ENCODE data around the gene MAGEA11. TPM values are rescaled to one million over a fixed set of nuclear protein-coding genes. Genes with fewer than 3 reads are reported as not detected.

The MAGEA11 gene
- total and polyA plus RNA-seq, 2 of the 8 experiments (the other 6 are each of a cell fraction or from before 2014, with no cell fraction given) = not detected

- FAIRE-seq = no peak
- TF ChIP-seq SAP30 (IDR thresholded peaks at IDR 0.05; ENCODE audit: insufficient read depth, insufficient replicate concordance, low read length) = no peak
- no peak for TF ChIP-seq CREB1 (IDR thresholded peaks at IDR 0.05)
- TF ChIP-seq MAX (IDR thresholded peaks at IDR 0.05) = no peak
- TF ChIP-seq KDM5A (IDR thresholded peaks at IDR 0.05; ENCODE audit: low read length) = no peak
- POLR2A ChIA-PET (ENCODE audit: partially characterized antibody) = no interaction called here
Measured at GRCh38 chrX:149758068-149758714, 46.3 kb downstream of the MAGEA11 start.

More at GRCh38 chrX:149758068-149758714, 46.3 kb downstream of the MAGEA11 start:
- CTCF ChIA-PET (ENCODE audit: partially characterized antibody) = no interaction called here
- H3K9me3 ChIP-seq (ENCODE audit: insufficient read depth in 2 of 2, low read depth in 1 of 2, low read length in 1 of 2) = no peaks in the 10 kb centered on the region; a peak in 1 of 4 replicates
- no peak overlapping the region for H2BK120ac ChIP-seq (replicated peaks; ENCODE audit: low read depth, low read length)
- H3K36me3 ChIP-seq (ENCODE audit: control insufficient read depth in 2 of 4, insufficient read depth in 4 of 4, low read length in 3 of 4) = no peaks in the 10 kb centered on the region
- no peak overlapping the region for H2BK15ac ChIP-seq (ENCODE audit: low read length)
- H3K4ac ChIP-seq (replicated peaks; ENCODE audit: insufficient read length, low read depth, low read length) = no peak overlapping the region
- no peak overlapping the region for H2BK20ac ChIP-seq (ENCODE audit: low read length)
- H3K18ac ChIP-seq (ENCODE audit: extremely low read depth, low read length) = no peak overlapping the region
- no peaks in the 10 kb centered on the region for H3K23me2 ChIP-seq (ENCODE audit: low read depth, low read length)
- no peaks in the 10 kb centered on the region for H3K79me1 ChIP-seq (ENCODE audit: low read depth, low read length)
- H3K79me2 ChIP-seq (ENCODE audit: control insufficient read depth in 1 of 2, insufficient read depth in 2 of 2, low read length in 2 of 2) = no peaks in the 10 kb centered on the region
- H2BK5ac ChIP-seq (ENCODE audit: low read depth, low read length) = no peak overlapping the region
- no peak overlapping the region for H3K27ac ChIP-seq (ENCODE audit: low read depth, low read length)
- no peak overlapping the region for H4K5ac ChIP-seq (ENCODE audit: insufficient read length, low read depth, low read length)
- no peak overlapping the region for H4K8ac ChIP-seq (ENCODE audit: extremely low read depth, insufficient read depth, low read length)
- H3K4me2 ChIP-seq (ENCODE audit: insufficient read depth in 1 of 2, low read depth in 2 of 2, low read length in 2 of 2) = no peak overlapping the region
- H3K9ac ChIP-seq (replicated peaks in 1 of 4; ENCODE audit: extremely low read depth in 1 of 4, low read depth in 3 of 4, low read length in 3 of 4) = no peak overlapping the region
- no peak overlapping the region for H3K56ac ChIP-seq (replicated peaks; ENCODE audit: insufficient read length, low read depth, low read length)
- H4K20me1 ChIP-seq (replicated peaks in 1 of 2; ENCODE audit: control insufficient read depth in 1 of 2, insufficient read depth in 2 of 2, low read length in 2 of 2) = no peaks in the 10 kb centered on the region
- no peaks in the 10 kb centered on the region for H3K4me1 ChIP-seq (replicated peaks in 1 of 4; ENCODE audit: control insufficient read depth in 3 of 4, insufficient read depth in 4 of 4, low read length in 3 of 4)
- H2AK5ac ChIP-seq (ENCODE audit: low read depth, low read length) = no peak overlapping the region
- H2BK12ac ChIP-seq (ENCODE audit: low read depth, low read length) = no peak overlapping the region
- no peak for DNase-seq (ENCODE audit: low read depth in 1 of 2, low spot score in 2 of 2)
- H2AFZ ChIP-seq (ENCODE audit: low read length) = no peak overlapping the region
- no peak overlapping the region for H4K91ac ChIP-seq (replicated peaks; ENCODE audit: insufficient read length, low read length)
- no peaks in the 10 kb centered on the region for H3K27me3 ChIP-seq (replicated peaks in 1 of 4; ENCODE audit: control insufficient read depth in 3 of 4, extremely low read depth in 1 of 4, insufficient read depth in 3 of 4, low read length in 3 of 4)
- WGBS, 2 experiments (ENCODE audit: extremely low coverage in 1 of 2, insufficient coverage in 1 of 2, insufficient read length in 1 of 2, insufficient replicate concordance in 2 of 2, low coverage in 1 of 2, low lambda C conversion rate in 2 of 2, missing lambda C conversion rate in 1 of 2) = 93% methylated on average over 6 of the region's 18 CpGs; no CpG with 5 or more reads in 1 of the 2 experiments
- H3K4me3 ChIP-seq (ENCODE audit: extremely low read depth in 1 of 4, insufficient read depth in 2 of 4, low read depth in 3 of 4, low read length in 4 of 4) = no peak overlapping the region
- no peak overlapping the region for H3K23ac ChIP-seq (ENCODE audit: insufficient read length)
- H3K14ac ChIP-seq (ENCODE audit: insufficient read length) = no peak overlapping the region
